Stimulated activated naive CD8-positive, alpha-beta T cell treated with anti-CD3 and anti-CD28 coated beads, Interleukin-15, Interleukin-2, amounts not matched to agents 100 ng/mL and 50 ng/mL, for 24 hours (primary cell): ENCODE data around the gene PATL2.
"Not testable (repeated sequence)": the region's sequence is repeated elsewhere in the genome, so short reads cannot be mapped to it uniquely, and the experiment has no call there.

ENCODE experiments used
- H3K27ac Mint-ChIP-seq: one replicate; pipeline ENCODE4 v1.8.0; 2021; ENCODE audit warnings: mild to moderate bottlenecking, mixed read lengths
- H3K27me3 Mint-ChIP-seq: one replicate; pipeline ENCODE4 v1.8.0; 2021; ENCODE audit warnings: mixed read lengths
- H3K36me3 Mint-ChIP-seq: one replicate; pipeline ENCODE4 v1.8.0; 2021; ENCODE audit warnings: low read depth, mixed read lengths
- H3K4me1 Mint-ChIP-seq: one replicate; pipeline ENCODE4 v1.8.0; 2021; ENCODE audit warnings: low read depth, mixed read lengths
- H3K4me3 Mint-ChIP-seq: one replicate; pipeline ENCODE4 v1.8.0; 2021; ENCODE audit warnings: mild to moderate bottlenecking, mixed read lengths
- H3K9me3 Mint-ChIP-seq: one replicate; pipeline ENCODE4 v1.8.0; 2021; ENCODE audit warnings: mixed read lengths

PATL2 gene

DNA sequence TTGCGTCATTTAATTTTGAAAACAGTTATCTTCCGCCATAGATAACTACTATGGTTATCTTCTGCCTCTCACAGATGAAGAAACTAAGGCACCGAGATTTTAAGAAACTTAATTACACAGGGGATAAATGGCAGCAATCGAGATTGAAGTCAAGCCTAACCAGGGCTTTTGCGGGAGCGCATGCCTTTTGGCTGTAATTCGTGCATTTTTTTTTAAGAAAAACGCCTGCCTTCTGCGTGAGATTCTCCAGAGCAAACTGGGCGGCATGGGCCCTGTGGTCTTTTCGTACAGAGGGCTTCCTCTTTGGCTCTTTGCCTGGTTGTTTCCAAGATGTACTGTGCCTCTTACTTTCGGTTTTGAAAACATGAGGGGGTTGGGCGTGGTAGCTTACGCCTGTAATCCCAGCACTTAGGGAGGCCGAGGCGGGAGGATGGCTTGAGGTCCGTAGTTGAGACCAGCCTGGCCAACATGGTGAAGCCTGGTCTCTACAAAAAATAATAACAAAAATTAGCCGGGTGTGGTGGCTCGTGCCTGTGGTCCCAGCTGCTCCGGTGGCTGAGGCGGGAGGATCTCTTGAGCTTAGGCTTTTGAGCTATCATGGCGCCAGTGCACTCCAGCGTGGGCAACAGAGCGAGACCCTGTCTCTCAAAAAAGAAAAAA lies 1.4 kb upstream of the PATL2 start:
- Mint-ChIP-seq H3K9me3 (no peaks in the 10 kb centered on the region), H3K36me3 (peaks cover 77% of the 10 kb centered on the region), H3K4me1 (peaks cover 53% of the 10 kb centered on the region), H3K4me3 (peak overlapping the region; percentile 97), H3K27ac (peak overlapping the region; percentile 100), H3K27me3 (no peaks in the 10 kb centered on the region)

DNA sequence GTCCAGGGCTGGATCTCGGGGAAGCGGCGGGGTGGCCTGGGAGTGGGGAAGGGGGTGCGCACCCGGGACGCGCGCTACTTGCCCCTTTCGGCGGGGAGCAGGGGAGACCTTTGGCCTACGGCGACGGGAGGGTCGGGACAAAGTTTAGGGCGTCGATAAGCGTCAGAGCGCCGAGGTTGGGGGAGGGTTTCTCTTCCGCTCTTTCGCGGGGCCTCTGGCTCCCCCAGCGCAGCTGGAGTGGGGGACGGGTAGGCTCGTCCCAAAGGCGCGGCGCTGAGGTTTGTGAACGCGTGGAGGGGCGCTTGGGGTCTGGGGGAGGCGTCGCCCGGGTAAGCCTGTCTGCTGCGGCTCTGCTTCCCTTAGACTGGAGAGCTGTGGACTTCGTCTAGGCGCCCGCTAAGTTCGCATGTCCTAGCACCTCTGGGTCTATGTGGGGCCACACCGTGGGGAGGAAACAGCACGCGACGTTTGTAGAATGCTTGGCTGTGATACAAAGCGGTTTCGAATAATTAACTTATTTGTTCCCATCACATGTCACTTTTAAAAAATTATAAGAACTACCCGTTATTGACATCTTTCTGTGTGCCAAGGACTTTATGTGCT lies 721 bp upstream of the PATL2 start:
- peak overlapping the region; percentile 97 for H3K4me3 Mint-ChIP-seq
- peaks cover 46% of the 10 kb centered on the region for H3K4me1 Mint-ChIP-seq
- H3K27ac Mint-ChIP-seq = peak overlapping the region; percentile 100
- no peaks in the 10 kb centered on the region for H3K27me3 Mint-ChIP-seq
- no peaks in the 10 kb centered on the region for H3K9me3 Mint-ChIP-seq
- H3K36me3 Mint-ChIP-seq = peaks cover 70% of the 10 kb centered on the region

DNA sequence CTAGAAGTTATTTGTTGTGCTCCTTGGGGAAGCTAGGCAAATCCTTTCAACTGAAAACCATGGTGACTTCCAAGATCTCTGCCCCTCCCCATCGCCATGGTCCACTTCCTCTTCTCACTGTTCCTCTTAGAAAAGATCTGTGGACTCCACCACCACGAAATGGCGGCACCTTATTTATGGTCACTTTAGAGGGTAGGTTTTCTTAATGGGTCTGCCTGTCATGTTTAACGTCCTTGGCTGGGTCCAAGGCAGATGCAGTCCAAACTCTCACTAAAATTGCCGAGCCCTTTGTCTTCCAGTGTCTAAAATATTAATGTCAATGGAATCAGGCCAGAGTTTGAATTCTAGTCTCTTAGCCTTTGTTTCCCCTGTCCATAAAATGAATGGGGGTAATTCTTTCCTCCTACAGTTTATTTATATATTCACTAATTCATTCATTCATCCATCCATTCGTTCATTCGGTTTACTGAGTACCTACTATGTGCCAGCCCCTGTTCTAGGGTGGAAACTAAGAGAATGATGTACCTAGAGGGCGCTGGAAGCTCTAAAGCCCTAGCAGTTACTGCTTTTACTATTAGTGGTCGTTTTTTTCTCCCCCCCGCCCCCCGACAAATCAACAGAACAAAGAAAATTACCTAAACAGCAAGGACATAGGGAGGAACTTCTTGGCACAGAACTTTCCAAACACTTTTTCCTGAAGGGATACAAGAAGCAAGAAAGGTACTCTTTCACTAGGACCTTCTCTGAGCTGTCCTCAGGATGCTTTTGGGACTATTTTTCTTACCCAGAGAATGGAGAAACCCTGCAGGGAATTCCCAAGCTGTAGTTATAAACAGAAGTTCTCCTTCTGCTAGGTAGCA lies 657 bp downstream of the PATL2 start:
- Mint-ChIP-seq H3K4me3 (peak overlapping the region; percentile 97), H3K4me1 (peaks cover 38% of the 10 kb centered on the region), H3K36me3 (peaks cover 61% of the 10 kb centered on the region), H3K27ac (peak overlapping the region; percentile 100), H3K27me3 (no peaks in the 10 kb centered on the region), H3K9me3 (no peaks in the 10 kb centered on the region)

GRCh38 chr15:44706946-44707636 lies 4.0 kb downstream of the PATL2 start:
- Mint-ChIP-seq H3K9me3 (peaks cover 15% of the 10 kb centered on the region), H3K27ac (no peak overlapping the region), H3K27me3 (no peaks in the 10 kb centered on the region), H3K4me1 (peaks cover 26% of the 10 kb centered on the region), H3K4me3 (no peak overlapping the region), H3K36me3 (peaks cover 41% of the 10 kb centered on the region)

DNA sequence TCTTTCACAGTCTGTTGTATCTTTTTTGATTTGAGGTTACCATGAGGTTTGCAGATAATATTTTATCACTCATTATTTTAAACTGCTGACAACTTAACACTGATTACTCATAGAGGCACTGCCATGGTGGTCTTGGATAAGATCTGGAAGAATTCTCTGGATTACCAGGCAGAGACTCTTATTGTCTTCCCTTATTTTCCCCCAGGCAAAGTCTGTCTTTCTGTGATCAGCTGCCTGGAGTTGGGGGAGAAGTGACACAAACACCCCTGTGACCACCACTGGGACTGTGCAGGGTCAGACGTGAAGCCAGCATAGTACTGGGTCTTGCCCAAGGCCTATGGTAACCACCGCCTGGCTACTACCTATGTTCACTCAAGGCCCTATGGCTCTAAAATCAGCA lies 4.7 kb downstream of the PATL2 start:
- Mint-ChIP-seq H3K9me3 (peaks cover 19% of the 10 kb centered on the region), H3K4me3 (no peak overlapping the region), H3K4me1 (peaks cover 33% of the 10 kb centered on the region), H3K27me3 (no peaks in the 10 kb centered on the region), H3K27ac (no peak overlapping the region), H3K36me3 (peaks cover 38% of the 10 kb centered on the region)

DNA sequence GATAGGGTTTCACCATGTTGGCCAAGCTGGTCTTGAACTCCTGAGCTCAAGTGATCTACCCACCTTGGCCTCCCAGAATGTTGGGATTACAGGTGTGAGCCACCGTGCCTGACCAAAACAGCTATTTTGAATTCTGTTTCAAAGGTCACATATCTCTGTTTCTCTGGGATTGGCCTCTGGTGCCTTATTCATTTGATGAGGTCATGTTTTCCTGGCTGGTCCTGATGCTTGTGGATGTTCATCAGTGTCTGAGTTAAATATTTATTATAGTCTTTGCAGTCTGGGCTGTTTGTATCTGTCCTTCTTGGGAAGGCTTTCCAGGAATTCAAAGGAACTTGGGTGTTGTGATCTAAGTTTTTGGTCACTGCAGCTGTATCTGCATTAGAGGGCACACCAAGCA lies 5.1 kb downstream of the PATL2 start:
- no peak overlapping the region for H3K27ac Mint-ChIP-seq
- H3K9me3 Mint-ChIP-seq = peaks cover 21% of the 10 kb centered on the region
- H3K36me3 Mint-ChIP-seq = peaks cover 34% of the 10 kb centered on the region
- no peak overlapping the region for H3K4me3 Mint-ChIP-seq
- H3K27me3 Mint-ChIP-seq = no peaks in the 10 kb centered on the region
- peaks cover 36% of the 10 kb centered on the region for H3K4me1 Mint-ChIP-seq

- not testable (repeated sequence) for H3K27me3 Mint-ChIP-seq, H3K27ac Mint-ChIP-seq, H3K4me3 Mint-ChIP-seq
- Mint-ChIP-seq H3K9me3 (peaks cover 38% of the 10 kb centered on the region), H3K4me1 (peaks cover 22% of the 10 kb centered on the region), H3K36me3 (peaks cover 18% of the 10 kb centered on the region)
Measured at GRCh38 chr15:44700676-44701075, 10.4 kb downstream of the PATL2 start.

GRCh38 chr15:44698641-44699040 lies 12.5 kb downstream of the PATL2 start:
- no peak overlapping the region for H3K27ac Mint-ChIP-seq
- peaks cover 16% of the 10 kb centered on the region for H3K36me3 Mint-ChIP-seq
- peaks cover 34% of the 10 kb centered on the region for H3K4me1 Mint-ChIP-seq
- no peaks in the 10 kb centered on the region for H3K27me3 Mint-ChIP-seq
- H3K4me3 Mint-ChIP-seq = no peak overlapping the region
- H3K9me3 Mint-ChIP-seq = peaks cover 34% of the 10 kb centered on the region

DNA sequence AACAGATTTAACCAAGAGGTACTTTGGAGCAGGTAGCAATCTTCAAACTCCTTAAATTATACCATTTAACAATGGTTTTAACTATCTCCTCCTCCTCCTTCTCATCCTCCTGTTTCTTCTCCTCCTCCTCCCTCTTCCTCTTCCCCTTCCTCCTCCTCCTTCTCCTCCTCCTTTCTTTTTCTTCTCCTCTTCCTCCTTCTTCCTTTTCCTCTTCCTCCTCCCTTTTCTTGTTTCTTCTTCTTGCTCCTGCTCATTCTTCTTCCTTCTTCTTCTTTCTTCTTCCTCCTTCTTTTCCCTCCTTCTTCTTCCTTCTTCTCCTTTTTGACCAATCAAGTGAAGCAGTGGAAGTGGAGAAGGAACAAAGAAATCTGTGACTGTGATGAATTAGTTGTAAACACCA lies 14.1 kb downstream of the PATL2 start:
- H3K9me3 Mint-ChIP-seq = peaks cover 22% of the 10 kb centered on the region
- no peak overlapping the region for H3K4me3 Mint-ChIP-seq
- H3K4me1 Mint-ChIP-seq = peaks cover 32% of the 10 kb centered on the region
- no peaks in the 10 kb centered on the region for H3K27me3 Mint-ChIP-seq
- H3K27ac Mint-ChIP-seq = peak overlapping the region; percentile 50
- H3K36me3 Mint-ChIP-seq = peaks cover 4% of the 10 kb centered on the region

DNA sequence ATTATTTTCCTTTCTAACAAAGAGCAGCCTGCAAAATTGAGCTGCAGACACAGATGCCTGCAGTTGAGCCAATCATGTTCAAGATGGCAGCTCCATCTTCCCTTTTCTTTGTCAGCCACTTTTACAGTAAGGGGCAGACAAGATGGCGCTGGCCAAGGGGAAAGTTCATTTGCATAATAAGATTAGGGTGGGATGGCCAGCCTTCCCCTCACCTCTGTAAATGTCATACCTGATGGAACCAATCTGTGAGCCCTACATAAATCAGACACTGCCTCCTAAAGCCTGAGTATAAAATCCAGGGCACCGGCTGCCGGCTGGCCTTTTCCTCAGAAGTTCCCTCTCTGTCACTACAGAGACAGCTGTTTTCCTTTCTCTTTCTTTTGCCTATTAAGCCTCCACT lies 15.8 kb downstream of the PATL2 start:
- Mint-ChIP-seq H3K9me3 (peaks cover 11% of the 10 kb centered on the region), H3K36me3 (no peaks in the 10 kb centered on the region), H3K4me1 (peaks cover 20% of the 10 kb centered on the region), H3K27me3 (no peaks in the 10 kb centered on the region), H3K27ac (no peak overlapping the region), H3K4me3 (no peak overlapping the region)

GRCh38 chr15:44694416-44694815 lies 16.7 kb downstream of the PATL2 start:
- no peak overlapping the region for H3K27ac Mint-ChIP-seq

GRCh38 chr15:44692659-44693058 lies 18.5 kb downstream of the PATL2 start:
- peaks cover 36% of the 10 kb centered on the region for H3K4me1 Mint-ChIP-seq
- no peak overlapping the region for H3K27ac Mint-ChIP-seq
- H3K4me3 Mint-ChIP-seq = no peak overlapping the region
- peaks cover 2% of the 10 kb centered on the region for H3K36me3 Mint-ChIP-seq
- H3K9me3 Mint-ChIP-seq = peaks cover 2% of the 10 kb centered on the region
- H3K27me3 Mint-ChIP-seq = no peaks in the 10 kb centered on the region

More at GRCh38 chr15:44694416-44694815, 16.7 kb downstream of the PATL2 start:
- H3K27me3 Mint-ChIP-seq = no peaks in the 10 kb centered on the region
- H3K36me3 Mint-ChIP-seq = no peaks in the 10 kb centered on the region
- no peak overlapping the region for H3K4me3 Mint-ChIP-seq
- peaks cover 21% of the 10 kb centered on the region for H3K4me1 Mint-ChIP-seq
- peaks cover 5% of the 10 kb centered on the region for H3K9me3 Mint-ChIP-seq

DNA sequence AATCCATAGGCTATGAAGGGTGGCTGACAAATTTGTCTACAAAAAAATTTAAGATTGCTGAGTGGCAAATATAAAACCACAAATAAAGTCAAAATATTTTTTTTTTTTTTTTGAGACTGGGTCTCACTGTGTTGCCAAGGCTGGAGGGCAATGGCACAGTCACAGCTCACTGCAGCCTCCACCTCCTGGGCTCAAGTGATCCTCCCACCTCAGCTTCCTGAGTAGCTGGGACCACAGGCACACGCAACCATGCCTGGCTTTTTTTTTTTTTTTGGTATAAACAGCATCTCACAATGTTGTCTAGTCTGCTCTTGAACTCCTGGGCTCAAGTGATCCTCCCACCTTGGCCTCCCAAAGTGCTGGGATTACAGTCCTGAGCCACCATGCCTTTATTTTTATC lies 20.9 kb downstream of the PATL2 start:
- H3K4me1 Mint-ChIP-seq = peaks cover 49% of the 10 kb centered on the region
- H3K4me3 Mint-ChIP-seq, H3K36me3 Mint-ChIP-seq, H3K9me3 Mint-ChIP-seq, H3K27ac Mint-ChIP-seq, H3K27me3 Mint-ChIP-seq: not testable (repeated sequence)

- not testable (repeated sequence) for H3K36me3 Mint-ChIP-seq, H3K9me3 Mint-ChIP-seq, H3K4me3 Mint-ChIP-seq, H3K27ac Mint-ChIP-seq, H3K27me3 Mint-ChIP-seq
- peaks cover 53% of the 10 kb centered on the region for H3K4me1 Mint-ChIP-seq
Measured at GRCh38 chr15:44689318-44689717, 21.8 kb downstream of the PATL2 start.
